H9 (cell line): ENCODE measurements around the gene LYRM7. TPM values are rescaled to one million over a fixed set of nuclear protein-coding genes. Genes with fewer than 3 reads are reported as not detected.
"Not testable (repeated sequence)": the region's sequence is repeated elsewhere in the genome, so short reads cannot be mapped to it uniquely, and the experiment has no call there.

Source experiments
- DNase-seq: peaks from one replicate; pipeline ENCODE4 v3.0.0-alpha.2; 2017
- H2AFZ ChIP-seq: one replicate; pipeline ENCODE4 v1.6.1; 2013; ENCODE audit warnings: mild to moderate bottlenecking, low read length, control low read depth, moderate library complexity
- H2AK5ac ChIP-seq: 2 replicates; pipeline ENCODE4 v1.6.1; 2013; ENCODE audit warnings: low read length, control low read depth, mixed read lengths; ENCODE audit not compliant: insufficient read length
- H2BK120ac ChIP-seq: one replicate; pipeline ENCODE4 v1.6.1; 2013; ENCODE audit warnings: low read depth, mild to moderate bottlenecking, low read length, control low read depth, inconsistent platforms; ENCODE audit not compliant: poor library complexity, severe bottlenecking
- H2BK12ac ChIP-seq: 2 replicates; pipeline ENCODE4 v1.6.1; 2013; ENCODE audit warnings: low read length, control low read depth, mixed read lengths, low read depth; ENCODE audit not compliant: insufficient read length
- H2BK15ac ChIP-seq: 2 replicates; pipeline ENCODE4 v1.6.1; 2013; ENCODE audit warnings: low read depth, low read length, control low read depth
- H2BK20ac ChIP-seq: one replicate; pipeline ENCODE4 v1.6.1; 2013; ENCODE audit warnings: low read depth, mild to moderate bottlenecking, low read length, control low read depth, inconsistent platforms; ENCODE audit not compliant: poor library complexity, severe bottlenecking
- H2BK5ac ChIP-seq: 2 replicates; pipeline ENCODE4 v1.6.1; 2013; ENCODE audit warnings: low read length, control low read depth, mixed read lengths; ENCODE audit not compliant: insufficient read length
- H3K14ac ChIP-seq: 2 replicates; pipeline ENCODE4 v1.6.1; 2013; ENCODE audit warnings: low read length, control low read depth; ENCODE audit not compliant: insufficient read depth
- H3K18ac ChIP-seq: 2 replicates; pipeline ENCODE4 v1.6.1; 2013; ENCODE audit warnings: low read depth, mild to moderate bottlenecking, mixed read lengths, low read length, control low read depth; ENCODE audit not compliant: insufficient read length
- H3K23ac ChIP-seq: 2 replicates; pipeline ENCODE4 v1.6.1; 2013; ENCODE audit warnings: low read length, control low read depth, mixed read lengths, low read depth; ENCODE audit not compliant: insufficient read length
- H3K23me2 ChIP-seq: 2 replicates; pipeline ENCODE4 v1.6.1; 2013; ENCODE audit warnings: low read depth, mild to moderate bottlenecking, mixed read lengths, low read length, control low read depth; ENCODE audit not compliant: insufficient read length, poor library complexity, severe bottlenecking
- H3K27ac ChIP-seq: 2 replicates; pipeline ENCODE4 v1.5.1; 2013; ENCODE audit warnings: low read length, control low read depth, mixed read lengths, low read depth; ENCODE audit not compliant: insufficient read length
- H3K27me3 ChIP-seq: 2 replicates; pipeline ENCODE4 v1.6.1; 2013; ENCODE audit warnings: low read length, control low read depth, inconsistent platforms; ENCODE audit not compliant: insufficient read depth
- H3K4ac ChIP-seq: 2 replicates; pipeline ENCODE4 v1.6.1; 2013; ENCODE audit warnings: low read depth, mild to moderate bottlenecking, control low read depth, inconsistent platforms, low read length, moderate library complexity
- H3K4me1 ChIP-seq: 2 replicates; pipeline ENCODE4 v1.6.1; 2013; ENCODE audit warnings: low read length, control low read depth, inconsistent platforms; ENCODE audit not compliant: insufficient read depth
- H3K4me2 ChIP-seq: 2 replicates; pipeline ENCODE4 v1.6.1; 2013; ENCODE audit warnings: low read length, control low read depth, mixed read lengths; ENCODE audit not compliant: insufficient read length, insufficient read depth
- H3K56ac ChIP-seq: 2 replicates; pipeline ENCODE4 v1.6.1; 2013; ENCODE audit warnings: low read depth, mild to moderate bottlenecking, mixed read lengths, low read length, control low read depth; ENCODE audit not compliant: insufficient read length
- H3K79me1 ChIP-seq: 2 replicates; pipeline ENCODE4 v1.6.1; 2013; ENCODE audit warnings: low read depth, mild to moderate bottlenecking, moderate library complexity, low read length, control low read depth, inconsistent platforms; ENCODE audit not compliant: insufficient read depth, poor library complexity, severe bottlenecking
- H3K79me2 ChIP-seq: 2 replicates; pipeline ENCODE4 v1.6.1; 2013; ENCODE audit warnings: low read length, control low read depth, inconsistent platforms; ENCODE audit not compliant: insufficient read depth
- H3K9ac ChIP-seq: 2 replicates; pipeline ENCODE4 v1.6.1; 2013; ENCODE audit warnings: low read length, control low read depth, mixed read lengths; ENCODE audit not compliant: insufficient read length; ENCODE audit errors: extremely low read depth
- H3K9me3 ChIP-seq: one replicate; pipeline ENCODE4 v1.6.1; 2013; ENCODE audit warnings: low read depth, low read length, inconsistent platforms; ENCODE audit not compliant: control insufficient read depth
- H3T11ph ChIP-seq: one replicate; pipeline ENCODE4 v1.6.1; 2013; ENCODE audit warnings: mild to moderate bottlenecking, low read length, control low read depth, inconsistent platforms
- H4K20me1 ChIP-seq: one replicate; pipeline ENCODE4 v1.6.1; 2013; ENCODE audit not compliant: control insufficient read depth, insufficient read length, insufficient read depth
- H4K5ac ChIP-seq: 2 replicates; pipeline ENCODE4 v1.6.1; 2013; ENCODE audit warnings: low read depth, mild to moderate bottlenecking, mixed read lengths, low read length, control low read depth; ENCODE audit not compliant: insufficient read length
- H4K8ac ChIP-seq: replicated peaks from 2 replicates; pipeline ENCODE4 v1.6.1; 2013; ENCODE audit warnings: low read length, control low read depth, mixed read lengths, low read depth; ENCODE audit not compliant: insufficient read length
- H4K91ac ChIP-seq: 2 replicates; pipeline ENCODE4 v1.6.1; 2013; ENCODE audit warnings: low read depth, mild to moderate bottlenecking, moderate library complexity, mixed read lengths, low read length, control low read depth; ENCODE audit not compliant: insufficient read length
- H3K27ac Mint-ChIP-seq, 3 experiments: 2 replicates in 2 of 3; 3 replicates in 1 of 3; pipeline ENCODE4 v1.8.0; 2020 to 2021; ENCODE audit warnings: mixed read lengths in 3 of 3, mild to moderate bottlenecking in 1 of 3, moderate library complexity in 1 of 3
- H3K27me3 Mint-ChIP-seq: 2 replicates; pipeline ENCODE4 v1.8.0; 2021; ENCODE audit warnings: low read depth, mild to moderate bottlenecking, moderate library complexity, mixed read lengths
- H3K36me3 Mint-ChIP-seq, 3 experiments: 2 replicates in 2 of 3; 3 replicates in 1 of 3; pipeline ENCODE4 v1.8.0; 2020 to 2021; ENCODE audit warnings: low read depth in 3 of 3, mixed read lengths in 3 of 3; ENCODE audit not compliant: insufficient read depth in 1 of 3
- H3K4me1 Mint-ChIP-seq, 2 experiments: 2 replicates each; pipeline ENCODE4 v1.8.0; 2020; ENCODE audit warnings: mixed read lengths in 2 of 2
- H3K4me3 Mint-ChIP-seq, 2 experiments: 2 replicates in 1 of 2; 3 replicates in 1 of 2; pipeline ENCODE4 v1.8.0; 2020 to 2021; ENCODE audit warnings: mild to moderate bottlenecking in 2 of 2, mixed read lengths in 2 of 2, moderate library complexity in 1 of 2
- H3K9me3 Mint-ChIP-seq, 2 experiments: 2 replicates in 1 of 2; 3 replicates in 1 of 2; pipeline ENCODE4 v1.8.0; 2020; ENCODE audit warnings: mild to moderate bottlenecking in 2 of 2, mixed read lengths in 2 of 2, moderate library complexity in 1 of 2
- WGBS: extraction: QIAGEN DNeasy Blood & Tissue Kit; methylation state at CpG from one replicate; pipeline ENCODE4 v1.1.7; 2013; ENCODE audit warnings: missing lambda C conversion rate, low lambda C conversion rate, mixed read lengths; ENCODE audit not compliant: insufficient read length; ENCODE audit errors: extremely low coverage; 5-methylcytosine and 5-hydroxymethylcytosine counted together
- total RNA-seq: library from RNA; stranded (reverse); gene quantifications from 2 replicates; pipeline ENCODE4 v1.2.1, GENCODE V29; 2021
- TF ChIP-seq, protein P1 (sequence below): fragments of 200-600 bp; sonication (generic); conservative IDR thresholded peaks from 3 replicates; pipeline ENCODE4 v1.8.0; 2021; ENCODE audit warnings: antibody characterized with exemption, mild to moderate bottlenecking

The LYRM7 gene
- total RNA-seq, 1 experiment from 2014 or later = 7.0 TPM

DNA sequence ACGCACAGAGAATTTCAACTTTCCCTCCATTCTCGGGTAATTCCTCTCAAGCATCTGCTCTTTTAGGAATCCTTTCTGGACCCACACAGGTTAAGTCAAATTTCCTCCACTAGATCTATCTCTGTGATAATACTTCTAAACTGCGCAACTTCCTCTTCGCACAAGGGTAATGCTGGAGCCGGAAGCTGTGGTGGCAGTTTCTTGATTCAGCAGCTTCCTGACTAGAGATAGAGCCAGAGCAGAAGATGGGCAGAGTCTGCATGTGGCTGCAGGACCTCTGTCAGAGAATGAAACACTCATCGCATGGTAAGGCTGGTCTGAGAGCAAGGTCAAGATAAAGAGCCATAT lies 82.1 kb downstream of the LYRM7 start:
- WGBS = no CpG with 5 or more reads among the region's 6 CpGs
- Histone ChIP-seq H2BK120ac (no peak overlapping the region), H2BK15ac (no peak overlapping the region), H4K5ac (no peak overlapping the region), H3K79me2 (no peaks in the 10 kb centered on the region), H3K23ac (no peak overlapping the region), H3K23me2 (no peaks in the 10 kb centered on the region), H3K9me3 (no peaks in the 10 kb centered on the region), H3K9ac (no peak overlapping the region), H3K56ac (no peak overlapping the region), H4K8ac (no peak overlapping the region), H2BK20ac (no peak overlapping the region), H3K4me2 (no peak overlapping the region), H3K79me1 (no peaks in the 10 kb centered on the region), H2BK5ac (no peak overlapping the region), H4K91ac (no peak overlapping the region), H4K20me1 (no peaks in the 10 kb centered on the region), H3K27ac (no peak overlapping the region), H2BK12ac (no peak overlapping the region), H3K18ac (no peak overlapping the region), H3K27me3 (no peaks in the 10 kb centered on the region), H3T11ph (no peak overlapping the region), H3K4ac (no peak overlapping the region), H2AFZ (no peak overlapping the region), H3K4me1 (no peaks in the 10 kb centered on the region), H3K14ac (no peak overlapping the region), H2AK5ac (no peak overlapping the region)
- H3K9me3 Mint-ChIP-seq = no peaks in the 10 kb centered on the region
- no peaks in the 10 kb centered on the region for H3K27me3 Mint-ChIP-seq
- DNase-seq = no peak
- no peaks in the 10 kb centered on the region for H3K36me3 Mint-ChIP-seq
- no peak overlapping the region for H3K27ac Mint-ChIP-seq
- no peak overlapping the region for H3K4me3 Mint-ChIP-seq
- H3K4me1 Mint-ChIP-seq = peaks cover 0 to 2% of the 10 kb centered on the region in 2 experiments; a peak in 2 of 4 replicates
- TF ChIP-seq, protein P1, sequence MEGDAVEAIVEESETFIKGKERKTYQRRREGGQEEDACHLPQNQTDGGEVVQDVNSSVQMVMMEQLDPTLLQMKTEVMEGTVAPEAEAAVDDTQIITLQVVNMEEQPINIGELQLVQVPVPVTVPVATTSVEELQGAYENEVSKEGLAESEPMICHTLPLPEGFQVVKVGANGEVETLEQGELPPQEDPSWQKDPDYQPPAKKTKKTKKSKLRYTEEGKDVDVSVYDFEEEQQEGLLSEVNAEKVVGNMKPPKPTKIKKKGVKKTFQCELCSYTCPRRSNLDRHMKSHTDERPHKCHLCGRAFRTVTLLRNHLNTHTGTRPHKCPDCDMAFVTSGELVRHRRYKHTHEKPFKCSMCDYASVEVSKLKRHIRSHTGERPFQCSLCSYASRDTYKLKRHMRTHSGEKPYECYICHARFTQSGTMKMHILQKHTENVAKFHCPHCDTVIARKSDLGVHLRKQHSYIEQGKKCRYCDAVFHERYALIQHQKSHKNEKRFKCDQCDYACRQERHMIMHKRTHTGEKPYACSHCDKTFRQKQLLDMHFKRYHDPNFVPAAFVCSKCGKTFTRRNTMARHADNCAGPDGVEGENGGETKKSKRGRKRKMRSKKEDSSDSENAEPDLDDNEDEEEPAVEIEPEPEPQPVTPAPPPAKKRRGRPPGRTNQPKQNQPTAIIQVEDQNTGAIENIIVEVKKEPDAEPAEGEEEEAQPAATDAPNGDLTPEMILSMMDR = no peak

DNA sequence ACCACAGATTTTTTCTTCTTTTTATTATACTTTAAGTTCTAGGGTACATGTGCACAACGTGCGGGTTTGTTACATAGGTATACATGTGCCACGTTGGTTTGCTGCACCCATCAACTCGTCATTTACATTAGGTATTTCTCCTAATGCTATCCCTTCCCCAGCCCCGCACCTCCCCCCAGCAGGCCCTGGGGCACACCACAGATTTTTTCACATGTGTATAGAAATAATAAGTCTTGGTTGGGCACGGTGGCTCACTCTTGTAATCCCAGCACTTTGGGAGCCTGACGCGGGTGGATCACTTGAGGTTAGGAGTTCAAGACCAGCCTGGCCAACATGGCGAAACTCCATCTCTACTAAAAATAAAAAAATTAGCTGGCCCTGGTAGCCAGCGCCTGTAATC lies 83.3 kb downstream of the LYRM7 start:
- not testable (repeated sequence) for H3K9me3 ChIP-seq, H2BK120ac ChIP-seq, H4K8ac ChIP-seq, H3K79me2 ChIP-seq, H3K18ac ChIP-seq, H3K36me3 Mint-ChIP-seq, H3T11ph ChIP-seq, H2BK20ac ChIP-seq, H4K5ac ChIP-seq, H3K56ac ChIP-seq, H3K14ac ChIP-seq, H2AK5ac ChIP-seq, H3K4me1 ChIP-seq, H2BK12ac ChIP-seq, H3K9ac ChIP-seq, H3K27ac Mint-ChIP-seq, H3K23me2 ChIP-seq, H2AFZ ChIP-seq, H3K9me3 Mint-ChIP-seq, DNase-seq, H3K4me1 Mint-ChIP-seq, H3K4me2 ChIP-seq, H3K23ac ChIP-seq, H3K4ac ChIP-seq, H4K91ac ChIP-seq, H3K27me3 Mint-ChIP-seq, H2BK15ac ChIP-seq, H3K79me1 ChIP-seq, H2BK5ac ChIP-seq, H3K27me3 ChIP-seq, H4K20me1 ChIP-seq, H3K27ac ChIP-seq, H3K4me3 Mint-ChIP-seq
- no CpG with 5 or more reads among the region's 10 CpGs for WGBS
